Glomerular endothelial cell (primary cell): ENCODE measurements around the gene DYTN. TPM values are rescaled to one million over a fixed set of nuclear protein-coding genes. Genes with fewer than 3 reads are reported as not detected.

Source experiments
- DNase-seq: peaks from one replicate; pipeline ENCODE4 v3.0.0-alpha.2; 2011; ENCODE audit warnings: low read depth, low spot score; ENCODE audit errors: extremely low read depth
- total RNA-seq: library from RNA; depleted of rRNA; stranded (reverse); fragments of >200 nt; gene quantifications from 2 replicates; pipeline ENCODE4 v1.2.3, GENCODE V29; 2015

The DYTN gene
- total RNA-seq, 1 donor from 2014 or later = not detected

DNA sequence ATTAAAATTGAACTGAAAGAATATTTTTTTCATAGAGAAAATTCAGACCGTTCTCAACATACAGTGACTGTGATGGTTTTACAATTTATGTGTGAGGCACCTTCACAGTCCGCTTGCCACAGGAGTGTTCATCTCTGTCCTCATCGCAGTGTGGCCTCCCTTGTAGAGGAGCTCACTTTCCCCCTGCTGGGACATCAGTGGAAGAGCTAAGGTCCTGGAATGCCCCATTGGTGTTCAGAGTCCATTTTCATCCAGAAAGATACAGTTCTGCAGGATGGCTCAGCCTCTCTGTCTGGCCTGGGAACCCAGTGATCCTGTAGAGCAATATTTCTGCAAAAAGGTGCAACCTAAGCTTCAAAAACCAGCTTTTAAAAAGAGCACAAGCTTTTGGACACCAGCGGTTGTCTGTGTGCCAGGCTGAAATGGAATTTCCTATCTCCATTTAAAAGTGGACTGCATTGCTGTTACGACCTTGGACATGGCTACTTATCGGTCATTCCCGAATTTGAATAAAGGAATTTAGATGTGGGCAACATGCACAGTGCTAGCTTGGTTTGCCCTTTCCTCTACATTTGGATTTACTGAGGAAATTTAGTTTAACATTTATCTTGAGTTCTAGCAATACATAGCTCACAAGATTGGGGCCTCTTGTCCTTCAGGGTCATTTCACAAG lies 102.6 kb downstream of the DYTN start:
- DNase-seq = no peak

DNA sequence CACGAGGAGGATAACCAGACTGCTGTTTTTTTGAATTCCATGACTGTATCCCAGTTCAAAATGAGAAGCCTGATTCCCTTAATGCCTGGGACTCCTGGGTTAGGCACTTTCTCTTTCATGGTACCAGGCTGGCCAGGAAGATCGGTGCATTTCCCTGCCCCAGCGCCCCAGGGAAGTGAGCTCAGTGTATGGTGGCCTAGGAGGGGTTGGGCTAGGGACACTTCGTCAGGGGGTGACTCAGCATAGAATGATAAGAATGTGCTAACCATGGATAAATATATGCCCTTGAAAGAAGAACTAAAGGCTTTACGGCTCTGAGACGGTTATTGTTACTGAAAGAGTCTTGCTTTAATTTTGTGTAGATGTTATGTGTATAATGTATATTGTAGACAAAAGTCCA lies 103.4 kb downstream of the DYTN start:
- no peak for DNase-seq

DNA sequence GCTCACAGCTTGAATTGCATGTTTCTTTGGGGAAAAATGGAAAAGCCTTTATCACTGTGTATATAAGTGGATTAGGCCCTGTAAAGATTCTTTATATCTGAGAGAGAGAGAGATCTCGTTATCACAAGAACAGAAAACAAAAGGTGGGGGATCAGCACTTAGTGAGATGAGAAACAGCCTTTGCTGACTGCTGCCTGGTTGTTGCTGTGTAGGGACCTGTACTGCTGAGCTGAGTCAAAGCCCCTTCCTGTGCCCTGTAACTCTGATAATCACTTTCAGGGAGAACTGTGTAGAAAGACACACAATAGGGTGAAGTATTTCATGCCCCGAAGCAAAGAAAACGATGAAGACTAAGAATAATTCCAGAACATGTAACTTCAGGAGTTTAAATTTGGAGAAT lies 106.5 kb downstream of the DYTN start:
- no peak for DNase-seq

DNA sequence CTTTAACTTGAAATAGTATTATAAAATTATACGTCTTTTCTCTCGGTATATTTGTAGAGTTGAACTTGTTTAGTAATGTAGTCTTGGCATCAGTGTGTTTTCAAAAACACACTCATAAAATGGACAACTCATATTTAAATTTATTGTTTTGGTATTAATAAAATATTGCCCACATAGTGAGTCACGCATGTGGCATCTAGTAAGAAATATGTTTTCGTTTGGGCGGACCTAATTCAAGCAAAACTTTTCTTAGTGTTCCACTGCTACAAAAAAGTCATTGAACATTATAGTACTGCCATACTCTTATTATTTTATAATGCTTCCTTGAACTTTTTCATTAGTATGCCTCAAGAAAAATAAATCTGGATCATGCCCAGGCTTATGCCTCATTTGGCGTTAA lies 107.0 kb downstream of the DYTN start:
- no peak for DNase-seq

DNA sequence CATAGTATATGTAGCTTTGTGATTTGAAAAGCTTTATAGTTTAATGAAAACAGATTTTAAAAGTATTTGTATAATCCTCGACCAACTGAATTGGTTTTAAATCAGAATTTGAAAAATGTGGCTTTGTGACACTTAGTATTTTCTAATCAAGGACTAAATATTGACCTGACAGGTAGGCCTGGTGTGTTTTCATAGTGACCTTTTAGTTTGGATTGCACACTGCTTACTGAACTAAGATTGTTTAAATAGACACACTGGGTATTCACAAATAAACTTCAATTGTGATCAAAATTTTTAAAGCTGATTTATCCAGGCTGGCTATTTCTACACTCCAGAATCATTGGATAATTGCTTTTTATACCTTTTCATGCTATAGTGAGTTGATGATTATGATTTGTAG lies 107.7 kb downstream of the DYTN start:
- no peak for DNase-seq

DNA sequence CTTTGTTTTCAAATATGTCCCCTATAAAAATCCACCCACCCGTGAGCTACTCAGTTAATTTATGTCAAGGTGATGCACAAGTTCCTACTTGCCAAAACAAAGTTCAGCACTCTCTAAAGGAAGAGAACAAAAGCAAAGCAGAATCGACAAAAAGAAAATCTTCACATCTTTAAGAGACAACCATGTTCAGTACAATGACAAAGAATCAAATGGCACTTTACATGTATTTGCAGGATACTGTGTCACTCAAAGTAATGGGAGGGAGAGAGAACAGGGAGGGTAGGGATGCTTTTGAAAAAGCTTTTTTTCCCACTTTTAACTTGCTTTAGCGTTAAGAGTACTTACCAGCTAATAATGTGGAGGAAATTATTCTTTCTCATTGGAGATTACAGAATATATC lies 115.0 kb downstream of the DYTN start:
- no peak for DNase-seq

Other genes starting within 250 kb of the DYTN start
- gene FAM237A, start 75.9 kb downstream of the DYTN start, total RNA-seq = not detected in 2 replicates
- 0.12 and 0.29 TPM in 2 replicates for gene MDH1B, start 46.9 kb upstream of the DYTN start, total RNA-seq
- 22.7 and 24.8 TPM in 2 replicates for gene FASTKD2, start 47.2 kb upstream of the DYTN start, total RNA-seq
- gene CPO, start 221.1 kb upstream of the DYTN start, total RNA-seq = 0.48 TPM in 1 of 2 replicates, not detected in the other